ENCODE measurements around the gene KIF4B. TPM values are rescaled to one million over a fixed set of nuclear protein-coding genes. Genes with fewer than 3 reads are reported as not detected.

KIF4B gene
- total RNA-seq, 1 experiment from 2014 or later = 0.07 TPM

DNA sequence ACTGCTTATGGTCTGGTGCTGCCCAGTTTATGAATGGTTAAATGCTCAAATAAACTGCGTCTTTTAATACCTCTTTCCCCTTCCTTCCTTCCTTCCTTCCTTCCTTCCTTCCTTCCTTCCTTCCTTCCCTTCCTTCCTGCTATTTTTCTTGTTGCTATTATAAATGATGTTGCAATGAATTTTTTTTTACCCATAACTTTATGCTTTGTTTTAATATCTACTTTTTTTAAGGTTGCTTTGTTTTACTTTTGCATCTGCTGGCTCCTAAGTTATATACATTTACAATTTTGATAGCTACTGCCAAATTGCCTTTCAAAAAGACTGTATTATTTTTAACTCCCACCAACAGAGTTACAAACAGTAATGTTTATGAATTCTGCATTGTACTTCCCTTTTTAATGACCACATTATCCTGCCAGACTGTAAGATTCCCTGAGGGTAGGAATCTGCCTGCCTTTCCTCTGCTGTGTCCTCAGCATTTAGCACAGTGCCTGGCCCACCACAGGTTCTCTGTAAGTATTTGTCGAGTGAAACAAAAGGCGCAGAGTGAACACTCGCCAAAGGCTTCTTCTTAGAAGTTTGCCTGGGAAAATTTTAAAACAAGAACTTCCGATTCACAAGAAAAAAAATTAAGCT, 36.9 kb downstream of the KIF4B start:
- no peak for DNase-seq
- no peak overlapping the region for H2BK120ac ChIP-seq (ENCODE audit: low read depth, low read length, poor library complexity, severe bottlenecking)
- no peak overlapping the region for H2AFZ ChIP-seq (ENCODE audit: low read length)
- no peaks in the 10 kb centered on the region for H4K20me1 ChIP-seq (ENCODE audit: control insufficient read depth, insufficient read depth, insufficient read length)
- no peak overlapping the region for H3T11ph ChIP-seq (ENCODE audit: low read length)
- Mint-ChIP-seq H3K9me3 (peaks cover 0 to 3% of the 10 kb centered on the region in 2 experiments; a peak in 1 of 5 replicates), H3K27me3 (ENCODE audit: low read depth) (no peaks in the 10 kb centered on the region), H3K4me3 (no peak overlapping the region), H3K36me3 (ENCODE audit: insufficient read depth in 1 of 3, low read depth in 3 of 3) (peaks cover 0 to 2% (median 0%) of the 10 kb centered on the region in 3 experiments; a peak in 1 of 7 replicates), H3K27ac (peak overlapping the region in 2 of 3 experiments; percentile 33 to 69; a peak in 3 of 7 replicates), H3K4me1 (peaks cover 75 to 77% of the 10 kb centered on the region in 2 experiments)
- no peak overlapping the region for H3K14ac ChIP-seq (ENCODE audit: insufficient read depth, low read length)
- no peak overlapping the region for H2BK12ac ChIP-seq (ENCODE audit: insufficient read length, low read depth, low read length)
- no peak overlapping the region for H4K5ac ChIP-seq (ENCODE audit: insufficient read length, low read depth, low read length)
- H3K4me1 ChIP-seq (ENCODE audit: insufficient read depth, low read length) = peaks cover 10% of the 10 kb centered on the region; the same call in 1 of the 2 replicates
- TF ChIP-seq, protein P1, sequence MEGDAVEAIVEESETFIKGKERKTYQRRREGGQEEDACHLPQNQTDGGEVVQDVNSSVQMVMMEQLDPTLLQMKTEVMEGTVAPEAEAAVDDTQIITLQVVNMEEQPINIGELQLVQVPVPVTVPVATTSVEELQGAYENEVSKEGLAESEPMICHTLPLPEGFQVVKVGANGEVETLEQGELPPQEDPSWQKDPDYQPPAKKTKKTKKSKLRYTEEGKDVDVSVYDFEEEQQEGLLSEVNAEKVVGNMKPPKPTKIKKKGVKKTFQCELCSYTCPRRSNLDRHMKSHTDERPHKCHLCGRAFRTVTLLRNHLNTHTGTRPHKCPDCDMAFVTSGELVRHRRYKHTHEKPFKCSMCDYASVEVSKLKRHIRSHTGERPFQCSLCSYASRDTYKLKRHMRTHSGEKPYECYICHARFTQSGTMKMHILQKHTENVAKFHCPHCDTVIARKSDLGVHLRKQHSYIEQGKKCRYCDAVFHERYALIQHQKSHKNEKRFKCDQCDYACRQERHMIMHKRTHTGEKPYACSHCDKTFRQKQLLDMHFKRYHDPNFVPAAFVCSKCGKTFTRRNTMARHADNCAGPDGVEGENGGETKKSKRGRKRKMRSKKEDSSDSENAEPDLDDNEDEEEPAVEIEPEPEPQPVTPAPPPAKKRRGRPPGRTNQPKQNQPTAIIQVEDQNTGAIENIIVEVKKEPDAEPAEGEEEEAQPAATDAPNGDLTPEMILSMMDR (conservative IDR thresholded peaks at IDR 0.05) = no peak
- no peaks in the 10 kb centered on the region for H3K79me2 ChIP-seq (ENCODE audit: insufficient read depth, low read length)
- H3K9ac ChIP-seq (ENCODE audit: extremely low read depth, insufficient read length, low read length) = no peak overlapping the region
- no peaks in the 10 kb centered on the region for H3K23me2 ChIP-seq (ENCODE audit: insufficient read length, low read depth, low read length, poor library complexity, severe bottlenecking)
- no peak overlapping the region for H2AK5ac ChIP-seq (ENCODE audit: insufficient read length, low read length)
- H3K18ac ChIP-seq (ENCODE audit: insufficient read length, low read depth, low read length) = no peak overlapping the region
- H2BK5ac ChIP-seq (ENCODE audit: insufficient read length, low read length) = no peak overlapping the region
- H2BK15ac ChIP-seq (ENCODE audit: low read depth, low read length) = no peak overlapping the region
- no peak overlapping the region for H3K23ac ChIP-seq (ENCODE audit: insufficient read length, low read depth, low read length)
- no peak overlapping the region for H2BK20ac ChIP-seq (ENCODE audit: low read depth, low read length, poor library complexity, severe bottlenecking)
- H4K8ac ChIP-seq (replicated peaks; ENCODE audit: insufficient read length, low read depth, low read length) = no peak overlapping the region
- no peaks in the 10 kb centered on the region for H3K79me1 ChIP-seq (ENCODE audit: insufficient read depth, low read depth, low read length, poor library complexity, severe bottlenecking)
- no peaks in the 10 kb centered on the region for H3K9me3 ChIP-seq (ENCODE audit: control insufficient read depth, low read depth, low read length)
- no peak overlapping the region for H4K91ac ChIP-seq (ENCODE audit: insufficient read length, low read depth, low read length)
- H3K27me3 ChIP-seq (ENCODE audit: insufficient read depth, low read length) = no peaks in the 10 kb centered on the region
- H3K27ac ChIP-seq (ENCODE audit: insufficient read length, low read depth, low read length) = no peak overlapping the region
- no peak overlapping the region for H3K56ac ChIP-seq (ENCODE audit: insufficient read length, low read depth, low read length)
- no CpG with 5 or more reads among the region's 5 CpGs for WGBS (ENCODE audit: extremely low coverage, insufficient read length, low lambda C conversion rate)
- no peak overlapping the region for H3K4ac ChIP-seq (ENCODE audit: low read depth, low read length)
- no peak overlapping the region for H3K4me2 ChIP-seq (ENCODE audit: insufficient read depth, insufficient read length, low read length)

Measured in H9 (cell line).